GM12891 (cell line): ENCODE results near the gene CD72.

Experiments used
- POLR2A ChIP-seq: IDR thresholded peaks from 2 replicates; pipeline ENCODE4 v1.6.1; 2011; ENCODE audit warnings: low read depth, low read length, control low read depth
- POLR2AphosphoS5 ChIP-seq: IDR thresholded peaks from 2 replicates; pipeline ENCODE4 v1.6.1; 2011; ENCODE audit warnings: low read depth, low read length, control low read depth
- TAF1 ChIP-seq: IDR thresholded peaks from 2 replicates; pipeline ENCODE4 v1.6.1; 2011; ENCODE audit warnings: low read depth, low read length, control low read depth

DNA sequence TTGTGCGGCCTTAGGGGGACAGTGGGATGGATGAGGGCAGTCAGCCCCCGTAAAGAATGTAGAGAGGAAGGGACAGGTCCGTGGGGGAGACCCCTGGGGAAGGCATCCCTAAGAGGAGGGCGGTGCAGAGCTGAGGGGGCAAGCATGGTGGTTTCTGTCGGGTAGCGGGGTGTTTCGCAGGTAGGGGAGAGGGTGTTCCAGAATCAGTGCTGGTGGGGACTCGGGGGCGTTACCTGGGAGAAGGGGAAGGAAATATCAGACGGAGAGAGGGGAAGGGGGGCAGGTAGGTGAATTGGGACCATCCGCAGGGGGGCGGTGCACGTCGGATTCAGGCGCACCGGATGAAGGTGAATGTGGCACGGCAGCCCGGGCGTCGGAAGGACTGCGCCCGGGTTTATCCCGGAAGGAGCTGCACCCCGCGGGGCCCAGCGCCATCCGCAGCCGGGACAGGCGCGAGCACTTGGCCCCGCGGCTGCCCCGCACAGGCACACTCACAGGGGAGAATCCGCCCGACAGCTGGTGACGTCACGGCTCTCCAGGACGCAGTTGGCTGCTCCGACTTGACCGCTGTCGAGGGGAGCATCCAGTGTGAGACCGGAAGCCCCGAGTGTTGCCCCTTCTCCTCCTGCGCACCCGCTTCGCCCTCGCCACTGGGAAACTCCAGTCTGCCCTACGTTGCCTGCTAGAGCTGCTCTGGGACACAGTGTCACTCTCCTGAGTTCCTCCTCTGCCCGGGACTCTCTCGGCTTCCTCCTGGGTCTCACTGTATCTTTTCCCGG is 1.3 kb downstream of the CD72 start:
- TF ChIP-seq POLR2AphosphoS5 (peak; percentile 64; the same call in 1 of the 2 replicates), TAF1 (peak; percentile 31; the same call in 1 of the 2 replicates), POLR2A (peak; percentile 61)
